Posterior vena cava (tissue), 2 donors: Measurements from ENCODE around the gene JAK1. TPM values are rescaled to one million over a fixed set of nuclear protein-coding genes. Genes with fewer than 3 reads are reported as not detected.
A peak's percentile ranks its signal among the peaks of the same experiment; 100 is the strongest.
"Not testable (repeated sequence)": the region's sequence is repeated elsewhere in the genome, so short reads cannot be mapped to it uniquely, and the experiment has no call there.

ENCODE experiments used
- DNase-seq: peaks from one replicate; pipeline ENCODE4 v3.0.0-alpha.2; 2020; ENCODE audit warnings: low spot score
- intact Hi-C, 2 donors: fragments of 100-400 bp; cut with DNase I; formaldehyde crosslinking; loops; one replicate each; pipeline versions ENCODE4 v1.14.1 to v1.14.2; 2022 to 2023
- long read RNA-seq, 2 donors: library from polyadenylated mRNA; unstranded; transcript quantifications; one replicate each; pipeline ENCODE4 v2.0.0, GENCODE V29; 2020 to 2021
- total RNA-seq, 2 donors: library from RNA; stranded (reverse); fragmentation: NEBNext Ultra II Directional; extraction: Animal tissue kit (Norgen Biotek cat#: 25700); gene quantifications; one replicate each; pipeline ENCODE4 v1.2.1, GENCODE V29; 2021
- donor health status: DM: yes; HTN: yes; CAD: no.
- donor health status: DM: yes; HTN: yes; CAD: no.

Gene JAK1
- 100 to 1,000 TPM; 109 to 127 TPM for total RNA-seq
- long read RNA-seq, donor 1, full-length matches to known transcripts, result 11 of 41 reads
- long read RNA-seq, donor 1, partial matches to known transcripts, result 28 of 41 reads
- long read RNA-seq, donor 1, other reads (novel, unspliced or antisense), result 2 of 41 reads
- long read RNA-seq, donor 2, partial matches to known transcripts, result 102 of 105 reads
- long read RNA-seq, donor 2, other reads (novel, unspliced or antisense), result 3 of 105 reads

DNA sequence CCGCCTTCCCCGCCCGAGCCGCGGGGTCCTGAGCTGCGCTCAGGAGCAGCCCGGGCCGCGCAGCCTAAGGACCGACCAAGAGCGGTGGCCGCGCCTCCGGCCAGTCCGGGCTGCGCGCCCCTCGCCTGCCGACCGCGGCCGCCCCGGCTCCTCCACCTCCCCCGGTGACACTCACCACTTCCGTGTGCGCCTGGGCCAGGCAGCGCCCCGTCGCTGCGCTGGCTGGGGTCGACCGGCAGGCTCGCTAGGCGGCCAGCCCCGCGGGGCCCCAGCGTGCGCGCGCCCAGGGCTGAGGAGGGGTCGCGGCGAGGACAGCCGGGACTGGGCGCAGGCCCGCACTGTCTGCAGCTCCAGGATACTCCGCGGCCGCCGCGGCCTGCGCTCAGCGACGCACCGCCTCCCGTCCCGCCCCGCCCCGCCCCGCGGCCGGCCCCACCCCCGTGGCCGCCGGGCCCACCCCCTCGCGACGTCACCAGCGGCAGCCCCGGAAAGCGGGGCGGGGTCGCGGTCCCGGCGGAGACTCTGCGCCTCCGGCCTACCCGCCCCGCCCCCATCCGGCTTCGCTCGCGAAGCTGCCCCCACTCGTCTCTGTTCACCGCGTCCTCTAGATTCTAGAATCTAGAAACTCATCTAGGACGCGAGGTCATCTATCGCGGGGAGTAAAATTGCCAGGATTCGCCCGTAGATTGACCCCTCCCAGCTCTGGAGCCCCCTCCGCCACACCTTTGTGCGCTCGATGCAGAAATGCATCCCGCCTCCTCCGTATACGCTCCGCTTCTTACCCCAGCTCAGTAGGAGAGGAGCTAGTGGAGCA, at the start of gene JAK1:
JAK1 (minus strand) TSS at position 392 of the 814 bp plus-strand sequence. CDS start 80,285 bp downstream, outside the sequence.
- peak; percentile 96 for DNase-seq
- intact Hi-C loops, result no loop called here

DNA sequence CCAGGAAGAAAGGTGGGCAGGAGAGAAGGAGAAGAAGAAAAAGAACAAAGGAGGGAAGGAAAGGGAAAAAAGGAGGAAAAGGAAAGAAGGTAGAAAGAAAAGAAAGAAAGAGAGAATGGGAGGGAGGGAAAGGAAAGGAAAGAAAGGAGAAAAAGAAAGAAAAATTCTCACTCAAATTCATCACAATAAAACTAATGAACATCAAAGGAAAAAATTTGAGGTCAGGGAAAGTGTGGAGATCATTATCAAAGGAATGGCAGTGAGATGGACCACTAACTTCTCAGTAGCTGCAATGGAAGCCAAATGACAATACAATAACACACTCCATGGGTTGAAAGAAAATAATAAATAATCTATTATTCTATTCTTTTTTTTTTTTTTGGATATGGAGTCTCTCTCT, 48.0 kb upstream of the JAK1 start:
- no peak for DNase-seq
- intact Hi-C loops, result no loop called here

DNA sequence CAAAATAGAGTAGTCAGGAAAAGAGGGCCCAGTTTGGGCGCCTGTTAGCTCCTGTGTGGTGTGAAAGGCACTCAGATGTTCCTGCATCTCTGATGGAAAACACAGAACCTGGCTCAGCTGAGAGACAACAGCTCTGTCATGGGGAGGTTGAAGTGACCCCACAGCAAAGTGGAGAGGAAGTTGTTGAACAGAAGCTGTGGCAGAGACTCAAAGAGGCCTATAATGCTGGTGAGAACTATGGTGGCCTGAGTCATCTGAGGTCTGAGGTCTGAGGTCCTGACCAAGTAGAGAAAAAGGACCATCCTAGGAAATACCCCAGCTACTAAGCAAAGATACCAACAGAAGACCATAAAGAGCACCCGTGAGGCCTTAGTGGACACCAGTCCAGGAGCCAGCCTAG, 45.6 kb upstream of the JAK1 start:
- intact Hi-C loops, result no loop called here
- no peak for DNase-seq

DNA sequence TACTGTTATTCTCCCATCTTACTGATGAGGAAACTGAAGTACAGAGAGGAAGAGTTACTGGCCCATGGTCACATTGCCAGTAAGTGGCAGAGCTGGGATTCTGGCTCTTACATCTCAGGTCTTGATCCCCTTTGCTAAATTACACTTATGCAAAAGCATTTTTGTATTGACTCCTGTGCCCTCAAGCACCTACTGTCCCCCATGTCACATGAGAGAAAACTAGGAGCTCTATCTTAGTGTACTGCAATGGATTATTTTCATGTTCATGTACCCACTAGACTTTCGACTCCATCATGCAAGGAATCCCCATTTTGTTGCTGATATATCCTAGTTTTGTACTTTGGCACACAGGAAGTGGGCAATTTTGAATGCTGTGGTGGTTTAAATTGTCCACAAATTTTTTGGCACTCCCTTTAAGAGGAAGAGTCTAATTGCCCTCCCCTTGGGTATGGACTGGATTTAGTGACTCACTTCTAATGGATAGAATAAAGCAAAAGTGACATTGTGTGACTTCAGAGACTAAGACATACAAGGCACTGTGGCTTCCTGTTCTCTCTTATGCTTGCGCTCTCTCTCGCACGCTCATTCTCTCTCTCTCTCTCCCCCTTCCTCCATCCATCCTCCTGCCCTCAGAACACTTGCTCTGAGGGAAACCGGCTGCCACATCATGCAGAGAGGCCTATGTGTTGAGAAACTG, 43.5 kb upstream of the JAK1 start:
- DNase-seq, result no peak
- intact Hi-C loops, result no loop called here

DNA sequence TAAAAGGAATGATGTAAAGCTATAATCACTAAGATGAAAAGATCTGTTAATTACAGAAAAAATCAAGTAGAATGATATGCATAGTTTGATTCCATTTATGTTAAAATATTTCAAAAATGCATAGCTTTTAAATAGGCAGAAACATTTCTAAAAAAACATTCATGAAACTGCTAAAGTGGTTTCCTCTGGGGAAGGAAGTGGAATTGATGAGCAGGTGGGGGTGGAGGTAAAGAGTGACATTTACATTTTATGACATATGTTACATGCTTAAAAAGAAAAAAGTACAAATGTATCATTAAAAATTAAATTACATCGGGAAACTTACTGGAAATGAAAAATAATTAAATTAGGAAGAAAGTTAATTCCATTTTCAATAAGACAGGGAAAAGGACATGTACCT, 42.8 kb upstream of the JAK1 start:
- intact Hi-C loops, result no loop called here
- DNase-seq, result no peak

DNA sequence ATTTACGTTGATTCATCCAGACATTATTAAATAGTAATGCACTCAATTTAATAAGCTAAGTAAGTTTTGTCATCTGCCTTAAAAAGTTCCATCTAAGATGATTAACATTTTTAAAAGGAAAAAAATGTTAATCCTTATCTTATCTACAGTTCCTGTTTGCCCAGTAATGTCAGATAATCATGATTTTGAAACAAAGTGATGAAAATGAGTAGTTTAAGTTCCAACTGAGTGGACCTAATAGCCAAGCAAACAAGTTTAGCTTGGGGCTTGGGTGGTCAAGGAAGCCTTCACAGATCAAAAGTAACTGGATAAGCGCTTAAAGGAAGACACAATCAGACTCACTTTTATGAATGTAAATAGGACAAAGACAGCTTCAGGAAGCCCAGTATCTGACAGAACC, 40.5 kb upstream of the JAK1 start:
- intact Hi-C loops, result no loop called here
- no peak for DNase-seq

DNA sequence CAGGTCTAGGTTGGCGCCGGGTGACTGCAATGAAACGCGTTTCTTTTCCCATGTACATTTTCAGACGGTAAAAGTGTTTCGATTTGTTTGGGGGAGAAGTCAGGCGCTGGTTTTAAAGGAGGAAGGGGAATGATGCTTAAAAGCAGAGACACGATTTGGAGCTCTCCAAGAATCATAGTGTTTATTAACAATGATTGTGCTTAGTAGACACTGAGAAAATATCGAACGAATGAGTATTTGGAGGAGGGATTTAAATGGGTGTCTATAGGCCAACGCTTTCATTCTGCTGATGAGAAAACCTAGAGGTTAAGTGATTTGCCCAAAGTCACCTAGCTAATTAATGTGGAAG, 36.9 kb upstream of the JAK1 start:
- no peak for DNase-seq
- intact Hi-C loops, result no loop called here

DNA sequence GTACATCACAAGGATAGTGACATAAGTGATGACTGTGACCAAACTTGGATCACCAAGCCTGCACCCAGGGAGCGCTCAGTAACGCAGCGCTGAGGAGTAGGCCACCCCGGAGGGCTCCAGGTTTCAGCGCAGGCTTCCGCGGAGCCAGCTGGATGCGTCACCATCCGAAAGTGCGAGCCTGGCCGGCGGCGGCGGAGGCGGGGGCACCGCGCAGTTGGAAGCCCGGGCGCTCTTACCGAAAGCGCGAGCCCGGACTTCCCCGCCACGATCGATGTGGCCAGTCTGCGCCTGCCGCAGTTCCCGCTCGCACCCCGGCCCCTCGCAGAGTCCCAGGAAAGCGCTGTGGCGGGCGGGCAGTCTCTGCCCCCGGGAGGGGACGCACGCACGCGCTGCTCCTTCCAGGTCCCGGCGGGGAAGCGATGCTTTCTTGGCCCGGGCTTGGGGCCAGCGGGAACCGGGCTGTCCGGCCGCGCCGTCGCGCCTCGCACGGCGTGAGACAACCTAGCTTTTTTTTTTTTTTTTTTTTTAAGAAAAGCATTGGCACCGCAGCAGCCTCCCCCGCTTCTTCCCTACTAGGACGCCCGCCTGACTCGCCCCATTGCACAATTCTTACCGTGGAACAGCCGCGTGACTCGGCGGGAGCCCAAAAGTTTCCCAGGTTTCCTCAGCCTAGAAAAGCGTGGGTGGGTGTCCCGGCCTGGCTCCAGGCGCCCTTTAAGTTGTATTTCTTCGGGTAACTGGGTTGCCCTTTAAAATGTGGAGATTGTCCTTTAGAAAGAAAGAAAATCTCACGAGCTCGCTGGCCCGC, 36.4 kb upstream of the JAK1 start:
- intact Hi-C loops, result no loop called here
- peak; percentile 97 for DNase-seq

DNA sequence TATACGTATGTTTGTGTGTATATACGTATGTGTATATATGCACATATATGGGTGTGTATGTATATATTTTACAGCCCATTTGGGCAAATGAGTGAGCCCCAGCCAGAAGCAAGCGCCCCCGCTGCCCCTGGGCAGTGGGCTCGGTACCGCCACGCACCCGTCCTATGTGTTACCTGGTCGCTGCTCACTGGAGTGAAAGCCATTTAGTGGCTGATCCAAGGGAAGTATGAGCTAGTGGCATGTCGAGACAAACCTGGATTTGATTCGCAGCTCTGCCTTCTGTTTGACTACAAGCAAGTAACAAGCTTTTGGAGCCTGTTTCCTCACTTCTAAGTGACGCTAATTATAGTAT, 35.8 kb upstream of the JAK1 start:
- DNase-seq, result no peak
- intact Hi-C loops, result no loop called here

DNA sequence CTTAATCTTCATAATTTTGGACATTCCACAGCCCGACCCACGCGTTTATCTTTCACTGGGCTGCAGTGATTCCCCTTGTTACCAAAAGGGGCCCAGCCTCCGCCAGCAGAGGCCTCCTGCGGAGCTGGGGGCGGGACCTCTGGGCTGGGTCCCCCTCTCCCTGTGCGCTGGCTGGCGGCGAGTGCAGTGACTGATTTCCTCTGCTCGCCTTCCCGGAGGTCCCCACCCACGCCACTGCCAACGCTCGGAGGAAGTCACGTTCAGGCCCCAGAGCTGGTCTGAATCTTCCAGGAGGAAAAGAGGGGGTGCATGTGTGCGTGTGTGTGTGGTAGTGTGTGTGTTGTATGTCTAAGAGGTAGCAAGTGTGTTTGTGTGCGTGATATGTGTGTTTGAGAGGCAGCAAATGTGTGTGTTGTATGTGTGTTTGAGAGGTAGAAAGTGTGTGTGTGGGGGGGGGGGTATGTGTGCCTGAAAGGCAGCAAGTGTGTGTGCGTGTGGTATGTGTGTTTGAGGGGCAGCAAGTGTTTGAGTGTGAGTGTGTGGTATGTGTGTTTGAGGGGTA, 35.0 kb upstream of the JAK1 start:
- intact Hi-C loops, result no loop called here

DNA sequence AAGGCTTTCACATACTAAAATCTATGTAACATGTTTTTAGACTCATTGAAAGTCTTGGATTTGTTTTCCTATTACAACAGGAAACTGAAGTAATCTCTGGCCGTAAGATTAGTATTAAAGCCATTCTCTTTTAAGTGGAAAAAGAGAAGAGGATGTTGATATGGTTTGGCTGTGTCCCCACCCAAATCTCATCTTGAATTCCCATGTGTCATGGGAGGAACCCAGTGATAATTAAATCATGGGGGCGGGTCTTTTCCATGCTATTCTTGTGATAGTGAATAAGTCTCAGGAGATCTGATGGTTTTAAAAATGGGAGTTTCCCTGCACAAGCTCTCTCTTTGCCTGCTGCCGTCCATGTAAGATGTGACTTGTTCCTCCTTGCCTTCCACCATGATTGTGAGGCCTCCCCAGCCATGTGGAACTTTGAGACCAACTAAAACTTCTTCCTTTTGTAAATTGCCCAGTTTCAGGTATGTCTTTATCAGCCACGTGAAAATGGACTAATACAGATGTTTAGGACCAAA, 32.1 kb upstream of the JAK1 start:
- DNase-seq, result not testable (repeated sequence)
- intact Hi-C loops, result loop anchor here in 1 of 2 donors (5.0 kb wide), 1 partner anchor 36 kb away; no protein-coding TSS in a partner anchor

More for the DNA sequence above, 35.0 kb upstream of the JAK1 start:
- peak; percentile 97 for DNase-seq

DNA sequence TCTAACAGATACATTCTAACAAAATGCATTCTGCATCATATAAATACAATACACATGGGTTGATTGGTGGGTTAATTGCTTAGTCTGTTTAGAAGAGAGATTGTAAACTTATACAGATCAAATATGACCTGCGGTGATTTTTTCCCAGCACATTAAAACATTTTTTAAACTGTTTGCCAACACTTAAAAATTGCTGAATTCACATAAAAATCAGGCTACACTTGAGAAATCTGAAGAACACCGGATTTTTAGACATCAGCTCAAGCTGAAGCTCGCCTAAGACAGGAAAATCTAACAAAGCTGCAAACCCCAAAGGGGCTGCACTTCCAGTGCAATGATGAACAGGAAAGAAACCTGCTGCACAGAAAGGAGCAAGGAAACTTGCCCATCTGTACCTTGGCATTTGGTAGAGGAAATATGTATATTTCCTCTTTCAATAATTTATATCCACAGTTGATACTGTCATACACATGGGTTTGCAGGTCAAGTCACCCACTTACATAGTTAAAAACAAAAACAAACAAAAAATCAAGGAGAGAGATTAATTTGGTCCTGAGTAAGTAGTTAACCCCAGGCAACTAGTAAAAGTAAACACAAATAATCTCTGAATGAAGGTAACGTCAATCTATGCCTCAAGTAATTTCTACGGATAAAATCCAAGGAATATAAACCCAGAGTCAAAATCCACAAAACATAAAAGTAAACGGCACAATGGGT, 30.4 kb upstream of the JAK1 start:
- DNase-seq, result no peak
- intact Hi-C loops, result loop anchor here in 1 of 2 donors (5.0 kb wide), 1 partner anchor 34 kb away; no protein-coding TSS in a partner anchor

DNA sequence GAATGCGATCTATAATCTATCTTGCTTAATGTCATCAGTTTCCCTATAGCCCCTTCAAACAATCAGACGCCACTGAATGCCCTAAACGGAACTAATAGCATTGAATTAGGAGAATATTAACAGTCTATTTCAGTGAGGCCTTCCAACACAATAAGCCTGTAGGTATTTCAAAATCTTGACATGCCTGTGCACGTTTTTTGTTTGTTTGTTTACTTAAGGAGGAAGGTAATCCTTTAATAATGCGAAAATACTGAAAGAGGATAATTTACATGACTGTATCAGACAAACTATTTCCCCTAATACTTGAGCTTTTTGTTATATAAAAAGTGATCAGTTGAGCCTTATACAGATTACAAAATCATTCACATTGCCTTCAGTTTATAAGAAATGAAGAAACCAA, 29.0 kb upstream of the JAK1 start:
- intact Hi-C loops, result loop anchor here in 1 of 2 donors (5.0 kb wide), 1 partner anchor 33 kb away; no protein-coding TSS in a partner anchor

DNA sequence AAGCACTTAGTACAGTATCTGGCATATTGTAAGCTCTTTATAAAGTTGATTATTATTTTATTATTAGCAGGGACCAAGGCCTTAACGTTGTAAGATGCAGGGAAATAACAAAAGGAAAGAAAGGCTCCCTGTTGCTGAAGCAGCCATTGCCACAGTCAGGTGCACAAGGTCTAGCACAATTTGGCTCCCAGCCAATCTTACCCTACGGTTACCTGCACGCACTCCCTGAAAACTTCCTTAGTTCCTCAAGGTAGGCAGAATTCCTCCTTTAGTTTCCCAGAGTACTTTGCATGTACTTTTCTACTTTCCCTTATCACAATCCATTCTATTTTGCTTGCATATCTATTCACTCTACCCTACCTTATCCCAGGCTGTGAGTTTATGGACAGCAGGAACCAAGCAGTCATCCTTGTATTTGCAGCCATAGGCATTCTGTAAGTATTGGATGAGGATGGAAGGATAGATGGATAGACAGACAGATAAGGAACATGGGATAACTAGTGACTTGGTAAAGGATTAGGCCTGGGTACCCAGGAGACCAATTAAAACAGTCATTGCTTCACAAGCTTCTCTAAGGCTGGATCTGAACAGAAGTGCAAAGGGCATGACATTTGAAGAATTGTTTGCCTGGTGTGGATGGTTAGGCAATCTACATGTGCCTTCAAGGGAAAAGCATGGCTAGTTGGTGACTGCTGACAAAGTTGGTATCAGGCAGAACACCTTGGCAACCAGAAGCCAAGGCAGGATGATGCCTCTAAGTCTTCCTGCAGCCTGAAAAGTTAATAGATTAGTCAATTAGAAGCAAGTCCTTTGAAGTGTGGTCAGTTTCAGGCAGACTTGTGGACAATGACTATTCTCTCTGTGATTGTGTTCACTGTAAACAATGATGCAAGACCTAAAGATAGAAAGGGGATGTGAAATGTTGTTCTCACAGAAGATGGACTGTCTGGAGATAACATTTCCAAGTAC, 20.8 kb upstream of the JAK1 start:
- DNase-seq, result no peak
- intact Hi-C loops, result no loop called here

More for the DNA sequence above, 29.0 kb upstream of the JAK1 start:
- DNase-seq, result no peak

DNA sequence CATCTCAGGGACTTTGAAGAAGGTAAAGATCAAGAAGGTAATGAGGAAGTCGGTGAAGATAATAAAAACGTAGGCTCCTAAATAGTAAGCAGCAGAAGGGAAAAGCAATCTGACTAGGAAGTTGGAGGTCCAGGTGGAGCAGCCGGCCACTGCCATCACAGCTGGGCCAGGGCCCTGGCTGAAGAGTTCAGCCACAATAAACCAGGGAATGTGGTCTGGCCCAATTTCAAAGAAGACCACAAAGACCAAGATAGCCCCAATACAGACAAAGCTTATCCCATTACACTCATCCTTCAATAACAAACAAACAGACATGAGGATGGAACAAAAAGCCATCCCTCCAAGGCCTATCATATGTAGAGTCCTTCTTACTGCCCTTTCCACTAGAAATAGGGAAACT, 18.4 kb upstream of the JAK1 start:
- intact Hi-C loops, result no loop called here
- no peak for DNase-seq

DNA sequence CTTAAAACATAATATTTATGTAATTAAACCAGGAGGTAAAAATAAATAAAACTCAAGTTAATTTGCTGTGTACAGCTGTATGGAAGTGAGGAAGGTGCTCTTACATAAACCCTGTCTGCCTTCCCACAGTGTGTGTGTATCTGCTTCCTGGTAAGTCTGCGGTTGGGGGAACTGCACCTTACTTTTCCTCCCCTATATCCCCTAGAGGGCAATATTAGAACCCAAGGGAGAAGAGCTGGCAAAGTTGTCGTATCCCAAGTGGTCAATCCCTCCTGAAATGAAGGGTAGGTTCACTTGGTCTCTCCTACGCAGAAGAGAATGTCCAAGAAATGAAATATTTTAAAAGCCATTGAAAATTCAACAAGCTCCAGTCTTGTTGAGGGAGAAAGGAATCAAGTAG, 17.8 kb upstream of the JAK1 start:
- DNase-seq, result no peak
- intact Hi-C loops, result no loop called here

DNA sequence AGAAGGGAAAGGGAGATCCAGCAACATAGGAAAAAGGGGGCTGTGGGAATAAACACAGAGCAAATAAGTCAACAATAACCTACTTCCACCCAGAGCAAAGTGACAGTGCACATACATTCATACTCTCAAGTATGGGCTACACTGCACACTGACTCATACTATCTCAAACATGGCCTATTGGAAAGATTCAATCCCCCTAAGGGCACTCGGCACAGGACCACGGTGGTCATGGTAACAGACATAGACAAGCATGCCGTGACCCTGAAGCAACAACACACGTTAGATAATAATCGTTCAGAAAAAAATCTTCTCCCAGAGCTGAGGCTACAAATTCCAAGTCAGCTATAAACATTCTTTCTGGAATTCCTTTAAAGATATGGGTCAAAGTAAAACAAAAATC, 16.8 kb upstream of the JAK1 start:
- intact Hi-C loops, result no loop called here
- no peak for DNase-seq
